Loucy (cell line): Measurements from ENCODE around the gene QSOX1.

Experiments
- CTCF ChIP-seq: fragments of 200-600 bp; sonication (generic); conservative IDR thresholded peaks from 2 replicates; pipeline ENCODE4 v1.5.1; 2014; ENCODE audit warnings: mild to moderate bottlenecking, antibody characterized with exemption, low read length
- EZH2phosphoT487 ChIP-seq: fragments of 200-600 bp; IDR thresholded peaks from 2 replicates; pipeline ENCODE4 v1.6.1; 2018; ENCODE audit warnings: antibody characterized with exemption, mild to moderate bottlenecking, moderate library complexity, borderline replicate concordance

DNA sequence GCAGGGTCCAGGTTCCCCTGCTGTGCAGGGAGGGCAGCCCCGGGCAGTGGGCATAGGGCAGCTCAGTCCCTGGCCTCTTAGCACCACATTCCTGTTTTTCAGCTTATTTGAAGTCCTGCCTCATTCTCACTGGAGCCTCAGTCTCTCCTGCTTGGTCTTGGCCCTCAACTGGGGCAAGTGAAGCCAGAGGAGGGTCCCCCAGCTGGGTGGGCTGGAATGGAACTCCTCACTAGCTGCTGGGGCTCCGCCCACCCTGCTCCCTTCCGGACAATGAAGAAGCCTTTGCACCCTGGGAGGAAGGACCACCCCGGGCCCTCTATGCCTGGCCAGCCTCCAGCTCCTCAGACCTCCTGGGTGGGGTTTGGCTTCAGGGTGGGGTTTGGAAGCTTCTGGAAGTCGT, 42.6 kb downstream of the QSOX1 start:
- TF ChIP-seq EZH2phosphoT487: no peak
- TF ChIP-seq CTCF: no peak
